ENCODE measurements around the gene IQSEC3.
"Not testable (repeated sequence)": the region's sequence is repeated elsewhere in the genome, so short reads cannot be mapped to it uniquely, and the experiment has no call there.

IQSEC3 gene

GRCh38 chr12:184811-185575 lies 118.4 kb downstream of the IQSEC3 start:
- no peak for DNase-seq

- DNase-seq, result no peak
Measured at GRCh38 chr12:185576-185955, 119.0 kb downstream of the IQSEC3 start.

- DNase-seq, result no peak
Measured at GRCh38 chr12:186006-186625, 119.5 kb downstream of the IQSEC3 start.

GRCh38 chr12:187986-188909 lies 121.7 kb downstream of the IQSEC3 start:
- DNase-seq, result not testable (repeated sequence)

DNA sequence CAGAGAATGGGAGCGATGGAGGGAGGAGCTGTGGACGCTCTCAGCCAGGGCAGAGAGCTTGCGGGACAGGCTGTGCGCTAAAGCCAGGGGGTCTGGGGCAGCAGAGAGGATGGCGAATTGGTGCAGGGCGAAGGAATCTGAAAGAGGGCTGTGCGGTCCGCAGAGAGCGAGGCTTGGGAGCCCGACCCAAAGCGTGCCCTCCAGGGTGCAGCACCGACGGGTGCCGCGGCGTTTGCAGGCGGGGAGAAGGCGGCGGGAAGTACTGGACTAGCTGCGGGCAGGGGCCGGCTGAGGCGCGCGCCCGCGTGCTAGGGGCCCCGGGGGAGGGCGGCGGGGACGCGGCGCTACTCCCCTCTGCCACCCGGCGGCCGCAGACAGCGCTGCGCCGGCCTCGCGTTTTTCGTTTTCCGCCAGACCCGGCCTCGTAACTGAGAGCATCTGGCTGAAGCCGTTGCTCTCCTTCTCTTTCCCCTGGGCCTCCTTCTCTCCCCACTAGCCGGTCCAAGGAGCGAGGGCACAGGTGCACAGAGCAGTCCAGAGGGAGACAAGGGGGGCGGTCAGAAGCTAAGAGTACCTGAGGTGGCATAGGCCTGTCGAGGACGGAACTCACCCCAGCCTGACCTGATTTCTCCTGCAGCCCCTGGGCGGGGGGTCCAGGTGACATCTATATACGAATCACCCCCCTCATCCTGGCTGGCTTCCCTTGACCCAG lies 122.5 kb downstream of the IQSEC3 start:
- DNase-seq, result no peak

GRCh38 chr12:189622-189962 lies 123.0 kb downstream of the IQSEC3 start:
- DNase-seq, result no peak

GRCh38 chr12:190881-191280 lies 124.3 kb downstream of the IQSEC3 start:
- no peak for DNase-seq

GRCh38 chr12:191541-191940 lies 125.0 kb downstream of the IQSEC3 start:
- no peak for DNase-seq

- DNase-seq, result no peak
Measured at GRCh38 chr12:193261-193660, 126.7 kb downstream of the IQSEC3 start.

DNA sequence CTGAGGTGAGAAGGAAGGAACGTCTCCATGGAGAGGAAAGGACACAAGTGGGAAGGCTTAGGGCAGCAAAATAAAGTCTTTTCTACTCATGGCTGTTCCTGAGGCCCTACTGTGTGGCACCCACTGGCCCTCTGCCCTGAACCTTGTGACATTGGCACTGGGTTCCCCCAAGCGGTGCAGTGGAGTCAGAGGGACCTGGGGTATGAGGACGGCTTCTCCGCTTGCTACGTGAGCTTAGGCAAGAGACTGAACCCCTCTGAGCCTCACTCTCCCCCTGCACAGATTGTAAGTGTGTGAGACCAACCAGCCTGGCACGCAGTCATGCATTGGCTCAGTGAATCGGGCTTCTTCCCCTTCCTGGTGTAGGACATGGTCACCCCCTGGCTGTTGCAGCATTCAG lies 127.7 kb downstream of the IQSEC3 start:
- DNase-seq, result no peak

DNA sequence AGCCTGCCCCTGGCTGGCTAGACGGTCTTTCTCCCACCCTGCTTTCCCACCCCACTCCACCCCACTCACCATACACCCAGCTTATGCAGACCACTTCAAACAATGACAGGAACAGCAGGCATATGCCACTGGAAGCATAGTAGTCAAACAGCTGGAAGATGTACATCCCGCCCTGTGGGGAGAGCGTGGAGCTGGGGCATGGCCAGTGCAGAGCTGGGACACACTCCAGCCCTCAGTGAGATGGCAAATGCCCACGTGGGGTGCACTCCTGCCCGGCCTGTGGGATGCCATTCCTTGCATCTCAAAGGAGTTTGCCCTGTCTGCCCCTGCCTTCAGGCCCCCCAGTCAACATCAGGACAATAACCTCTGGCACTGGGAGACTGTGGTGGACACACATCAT lies 128.6 kb downstream of the IQSEC3 start:
- no peak for DNase-seq

DNA sequence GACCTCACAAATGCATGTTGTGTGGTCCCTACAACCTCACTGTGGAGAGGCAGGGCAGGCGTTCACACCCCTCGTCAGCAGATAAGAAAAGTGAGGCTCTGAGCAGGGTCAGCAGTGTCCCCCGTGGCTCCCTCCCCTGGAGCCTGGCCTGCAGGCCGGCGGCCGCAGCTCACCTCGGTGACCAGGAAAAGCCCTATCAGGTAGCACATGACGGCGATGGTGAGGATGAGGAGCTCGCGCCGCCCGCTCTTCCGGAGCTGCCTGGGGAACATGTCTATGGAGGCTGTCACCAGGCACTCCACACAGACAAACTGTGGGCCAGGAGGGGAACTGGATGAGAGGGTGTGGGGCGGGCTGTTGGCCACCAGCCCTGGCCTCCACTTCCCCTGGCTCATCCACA lies 129.4 kb downstream of the IQSEC3 start:
- DNase-seq, result no peak

DNA sequence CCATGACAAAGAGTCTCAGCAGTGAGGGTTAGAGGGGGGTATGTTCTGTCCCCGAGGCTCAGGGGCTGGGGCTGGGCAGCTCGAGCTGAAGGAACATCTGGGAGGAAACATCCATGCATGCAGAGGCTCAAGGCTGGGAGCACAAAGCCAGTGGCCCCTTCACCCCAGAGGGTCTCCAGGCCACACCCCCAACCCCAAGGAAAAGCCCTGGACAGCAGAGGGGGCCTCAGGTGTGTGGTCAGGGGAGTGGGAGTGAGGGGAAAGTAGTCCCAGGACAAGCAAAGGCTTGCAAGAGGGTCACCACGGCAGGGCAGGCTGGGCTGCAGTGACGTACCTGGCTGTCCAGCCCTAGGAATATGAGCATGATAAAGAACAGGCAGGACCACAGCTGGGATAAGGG lies 129.9 kb downstream of the IQSEC3 start:
- no peak for DNase-seq

- DNase-seq, result no peak
Measured at GRCh38 chr12:197347-197746, 130.8 kb downstream of the IQSEC3 start.

DNA sequence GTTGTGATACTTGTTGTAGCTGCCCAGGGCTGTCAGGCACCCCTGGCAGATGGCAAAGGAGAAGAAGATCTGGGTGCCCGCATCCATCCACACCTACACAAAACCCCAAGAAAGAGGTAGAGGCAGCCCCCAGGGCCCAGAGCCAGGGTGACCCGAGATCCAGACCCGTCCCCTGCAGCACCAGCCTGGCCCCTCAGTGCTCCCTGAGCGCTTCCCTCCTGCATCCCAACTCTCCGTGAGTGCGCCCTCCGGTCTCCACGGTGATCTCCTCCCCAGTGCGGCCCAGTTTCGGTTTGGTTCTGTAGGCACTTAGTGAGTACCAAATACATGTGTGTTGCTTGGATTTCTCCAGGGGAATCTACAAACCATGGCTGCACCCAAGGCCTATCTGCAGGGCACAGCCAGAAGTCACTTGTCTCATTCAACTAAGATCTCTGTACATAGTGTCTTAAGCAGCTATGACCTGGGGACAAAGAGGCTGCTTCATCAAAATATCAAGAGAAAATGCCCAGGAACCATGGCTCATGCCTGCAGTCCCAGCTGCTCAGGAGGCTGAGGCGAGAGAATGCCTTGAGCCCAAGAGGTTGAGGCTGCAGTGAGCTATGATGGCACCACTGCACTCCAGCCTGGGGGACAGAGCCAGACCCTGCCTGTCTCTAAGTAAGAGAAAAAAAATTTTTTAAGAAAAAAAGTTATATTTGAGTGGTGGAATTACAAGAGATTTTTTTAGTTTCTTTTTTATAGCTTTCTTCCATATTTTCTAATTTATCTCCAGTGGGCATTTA lies 131.5 kb downstream of the IQSEC3 start:
- DNase-seq, result no peak

- DNase-seq, result no peak
Measured at GRCh38 chr12:198705-199104, 132.1 kb downstream of the IQSEC3 start.

DNA sequence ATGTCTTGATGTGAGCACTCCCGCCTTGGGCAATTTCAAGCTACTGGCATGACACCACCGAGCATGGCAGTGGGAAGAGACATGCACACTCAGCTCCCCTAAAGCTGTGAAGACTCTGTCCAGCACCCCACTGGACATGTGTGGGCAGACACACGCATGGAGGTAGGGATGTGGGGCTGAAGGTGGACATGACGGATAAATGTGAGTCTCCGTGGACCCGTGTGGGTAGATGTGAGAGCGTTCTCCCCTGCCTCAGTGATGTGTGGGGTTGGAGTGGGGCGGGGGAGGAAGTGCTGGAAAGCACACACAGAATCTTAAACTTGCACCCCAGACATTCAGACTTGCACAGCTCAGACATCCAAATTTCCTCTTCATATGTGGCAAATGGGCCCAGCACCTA lies 134.8 kb downstream of the IQSEC3 start:
- no peak for DNase-seq

DNA sequence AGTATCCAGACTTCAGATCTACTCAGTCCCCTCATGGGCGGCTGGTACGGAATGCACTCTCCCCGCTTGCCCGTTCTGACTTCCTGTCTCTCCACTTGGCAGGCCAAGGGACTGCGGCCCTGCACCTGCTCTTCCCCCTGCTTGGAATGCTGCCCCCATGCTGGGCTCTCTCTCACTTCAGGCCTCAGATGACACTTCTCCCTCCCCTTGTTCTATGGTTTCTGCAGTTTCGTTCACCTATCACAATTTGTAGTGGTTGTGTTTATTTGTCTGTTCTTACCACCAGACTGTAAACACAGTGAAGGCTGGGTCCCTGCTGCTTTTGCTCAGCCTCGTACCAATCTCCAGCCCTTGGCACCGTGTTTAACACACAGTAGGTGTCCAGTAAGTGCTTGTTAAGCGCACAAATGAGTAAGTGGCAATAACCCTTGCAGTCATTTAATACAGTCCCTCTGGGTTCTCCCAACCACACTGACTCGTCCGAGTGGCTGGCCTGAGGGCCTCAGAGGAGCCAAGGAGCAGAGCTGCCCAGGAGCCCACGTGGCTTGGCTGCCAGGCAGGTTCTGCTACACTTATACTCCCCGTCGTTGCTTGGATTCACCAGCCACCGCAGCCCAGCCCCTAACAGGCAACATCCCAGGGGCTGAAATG lies 135.6 kb downstream of the IQSEC3 start:
- DNase-seq, result no peak

GRCh38 chr12:203074-203461 lies 136.5 kb downstream of the IQSEC3 start:
- no peak for DNase-seq

DNA sequence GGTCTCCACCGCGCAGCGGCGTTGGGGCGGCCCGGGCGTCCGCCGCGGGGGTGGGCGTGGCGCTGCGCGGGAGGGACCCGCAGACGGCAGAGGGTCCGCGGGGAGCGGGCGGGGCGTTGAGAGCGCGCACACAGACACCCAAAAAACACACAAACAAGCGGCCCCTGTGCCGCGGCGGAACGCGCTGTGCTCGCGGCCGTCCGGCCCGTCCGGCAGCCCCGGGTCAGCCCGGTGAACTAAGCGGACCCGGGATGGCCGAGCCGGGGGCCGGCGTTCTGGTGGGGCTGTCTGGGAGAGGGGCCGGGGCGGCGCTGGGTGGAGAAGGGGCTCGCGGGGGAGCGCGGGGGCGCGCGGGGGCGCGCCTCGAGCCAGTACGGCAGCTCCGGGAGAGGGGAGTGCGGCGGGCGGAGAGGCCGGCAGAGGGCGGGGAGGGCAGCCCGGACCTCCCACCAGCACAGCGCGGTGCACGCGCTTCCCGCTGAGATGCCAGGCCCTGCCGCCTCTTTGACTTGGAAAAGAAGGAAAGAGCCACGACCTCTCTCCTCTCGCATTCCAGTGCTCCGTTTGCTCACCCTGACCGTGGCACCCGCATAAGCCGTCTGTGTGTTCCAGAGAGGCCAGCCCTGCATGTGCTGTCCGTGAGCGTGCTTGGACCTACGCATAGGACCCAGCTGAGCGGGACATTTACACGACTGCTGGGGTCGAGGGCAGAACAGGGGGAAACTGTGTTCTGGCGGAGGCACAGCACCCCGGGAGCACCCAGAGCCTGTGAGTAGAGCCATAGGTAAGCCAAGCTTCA lies 137.1 kb downstream of the IQSEC3 start:
- DNase-seq, result no peak

DNA sequence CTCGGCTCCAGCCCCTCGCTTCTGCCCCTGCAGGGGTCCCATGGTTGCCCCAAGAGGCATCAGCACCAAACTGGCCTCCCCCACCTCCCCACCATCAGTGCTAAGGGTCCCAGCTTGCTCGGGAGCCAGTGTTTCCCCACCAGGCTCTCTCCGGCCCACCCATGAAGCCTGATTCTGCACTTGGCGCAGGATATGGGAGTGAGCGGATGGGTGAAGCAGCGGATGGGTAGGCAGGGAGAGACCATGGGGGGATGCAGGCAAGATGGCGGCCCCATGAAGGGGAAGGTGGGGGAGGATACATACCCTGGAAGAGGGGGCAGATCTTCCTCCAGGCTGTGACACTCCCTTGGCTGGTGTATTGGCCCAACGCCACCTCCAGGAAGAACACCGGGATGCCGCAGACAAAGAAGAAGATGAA lies 137.7 kb downstream of the IQSEC3 start:
- DNase-seq, result no peak
